PC-3 (cell line): ENCODE results near the gene ETV5.
"Not testable (repeated sequence)": the region's sequence is repeated elsewhere in the genome, so short reads cannot be mapped to it uniquely, and the experiment has no call there.

Source experiments
- EZH2phosphoT487 ChIP-seq: fragments of 300-600 bp; sonication (generic); IDR thresholded peaks from 2 replicates; pipeline ENCODE4 v1.6.1; 2018; ENCODE audit warnings: mild to moderate bottlenecking, antibody characterized with exemption, low read length, borderline replicate concordance
- TF ChIP-seq, protein P1 (sequence below): fragments of 300-600 bp; sonication (generic); conservative IDR thresholded peaks from 2 replicates; pipeline ENCODE4 v1.5.1; 2017; ENCODE audit warnings: antibody characterized with exemption, low read depth, mild to moderate bottlenecking, low read length

DNA sequence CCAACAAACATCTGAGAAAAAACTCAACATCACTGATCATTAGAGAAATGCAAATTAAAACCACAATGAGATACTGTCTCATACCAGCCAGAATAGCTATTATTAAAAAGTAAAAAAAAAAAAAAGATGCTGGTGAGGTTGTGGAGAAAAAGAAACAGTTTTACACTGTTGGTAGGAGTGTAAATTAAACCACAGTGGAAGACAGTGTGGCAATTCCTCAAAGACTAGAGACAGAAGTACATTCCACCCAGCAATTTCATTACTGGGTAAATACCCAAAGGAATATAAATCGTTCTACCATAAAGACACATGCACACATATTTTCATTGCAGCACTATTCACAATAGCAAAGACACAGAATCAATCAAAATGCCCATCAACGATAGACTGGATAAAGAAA is 89.6 kb downstream of the ETV5 start:
- TF ChIP-seq, protein P1, sequence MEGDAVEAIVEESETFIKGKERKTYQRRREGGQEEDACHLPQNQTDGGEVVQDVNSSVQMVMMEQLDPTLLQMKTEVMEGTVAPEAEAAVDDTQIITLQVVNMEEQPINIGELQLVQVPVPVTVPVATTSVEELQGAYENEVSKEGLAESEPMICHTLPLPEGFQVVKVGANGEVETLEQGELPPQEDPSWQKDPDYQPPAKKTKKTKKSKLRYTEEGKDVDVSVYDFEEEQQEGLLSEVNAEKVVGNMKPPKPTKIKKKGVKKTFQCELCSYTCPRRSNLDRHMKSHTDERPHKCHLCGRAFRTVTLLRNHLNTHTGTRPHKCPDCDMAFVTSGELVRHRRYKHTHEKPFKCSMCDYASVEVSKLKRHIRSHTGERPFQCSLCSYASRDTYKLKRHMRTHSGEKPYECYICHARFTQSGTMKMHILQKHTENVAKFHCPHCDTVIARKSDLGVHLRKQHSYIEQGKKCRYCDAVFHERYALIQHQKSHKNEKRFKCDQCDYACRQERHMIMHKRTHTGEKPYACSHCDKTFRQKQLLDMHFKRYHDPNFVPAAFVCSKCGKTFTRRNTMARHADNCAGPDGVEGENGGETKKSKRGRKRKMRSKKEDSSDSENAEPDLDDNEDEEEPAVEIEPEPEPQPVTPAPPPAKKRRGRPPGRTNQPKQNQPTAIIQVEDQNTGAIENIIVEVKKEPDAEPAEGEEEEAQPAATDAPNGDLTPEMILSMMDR = not testable (repeated sequence)
- TF ChIP-seq EZH2phosphoT487 = not testable (repeated sequence)
